ENCODE results near the gene CRYM. TPM values are rescaled to one million over a fixed set of nuclear protein-coding genes. Genes with fewer than 3 reads are reported as not detected.

Gene CRYM
- total RNA-seq, 1 experiment from 2014 or later, result not detected

DNA sequence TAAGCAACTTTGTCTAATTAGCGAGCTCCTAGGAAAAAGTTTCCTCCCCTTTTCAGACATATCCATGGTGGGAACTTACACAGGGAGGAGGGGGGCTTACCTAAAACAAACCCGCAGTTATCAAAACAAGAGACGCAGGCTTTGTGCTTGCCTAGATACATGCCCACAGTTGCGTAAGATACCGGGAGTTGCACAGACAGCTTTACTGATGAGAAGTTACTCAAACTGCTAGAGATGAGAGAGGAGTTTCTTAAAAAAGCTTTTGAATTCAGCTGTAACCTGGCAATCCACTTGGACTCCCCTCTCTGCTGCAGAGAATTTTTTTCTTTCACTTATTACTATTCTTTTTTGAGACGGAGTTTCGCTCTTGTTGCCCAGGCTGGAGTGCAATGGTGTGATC lies 59.9 kb downstream of the CRYM start:
- Histone ChIP-seq H3K4me3 (no peak overlapping the region), H3K4me1 (replicated peaks; ENCODE audit: insufficient read depth) (no peaks in the 10 kb centered on the region), H4K20me1 (ENCODE audit: insufficient read depth) (no peaks in the 10 kb centered on the region), H3K36me3 (ENCODE audit: low read depth) (no peaks in the 10 kb centered on the region), H3K27ac (no peak overlapping the region), H2AFZ (no peak overlapping the region), H3F3A (ENCODE audit: insufficient read depth, low read depth) (no peaks in the 10 kb centered on the region), H3K4me2 (no peak overlapping the region), H3K9me3 (ENCODE audit: insufficient read depth, low read depth) (no peaks in the 10 kb centered on the region), H3K27me3 (ENCODE audit: insufficient read depth, low read depth) (peaks cover 67% of the 10 kb centered on the region), H3K79me2 (ENCODE audit: low read depth) (no peaks in the 10 kb centered on the region), H3K9me2 (ENCODE audit: insufficient read depth) (no peaks in the 10 kb centered on the region)
- POLR2A ChIA-PET (ENCODE audit: unreplicated experiment), result no interaction called here
- CTCF ChIA-PET, result no interaction called here
- DNase-seq, result no peak
- TF ChIP-seq EZH2 (IDR thresholded peaks at IDR 0.05; ENCODE audit: low read depth), result no peak
- TF ChIP-seq CTCF (conservative IDR thresholded peaks at IDR 0.05), result no peak
- intact Hi-C loops (cut with micrococcal nuclease; ENCODE audit: unreplicated experiment), result no loop called here
- BruUV-seq (replicated peaks), result no TSS peak

DNA sequence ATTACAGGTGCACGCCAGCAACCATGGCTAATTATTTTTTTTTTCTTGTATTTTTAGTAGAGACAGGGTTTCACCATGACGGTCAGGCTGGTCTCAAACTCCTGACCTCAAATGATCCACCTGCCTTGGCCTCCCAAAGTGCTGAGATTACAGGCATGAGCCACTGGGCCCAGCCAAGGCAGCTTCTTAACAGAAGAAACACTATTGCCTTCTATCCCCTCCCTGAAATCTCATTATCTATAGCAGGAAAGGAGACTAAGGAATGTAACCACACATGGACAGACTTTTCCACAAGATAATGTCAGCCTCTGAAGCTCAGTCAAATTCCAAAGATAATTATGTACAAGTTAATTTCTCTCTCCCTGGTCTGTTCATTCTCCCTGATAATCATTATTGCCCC lies 61.0 kb downstream of the CRYM start:
- Histone ChIP-seq H3K27ac (no peak overlapping the region), H4K20me1 (ENCODE audit: insufficient read depth) (no peaks in the 10 kb centered on the region), H3K79me2 (ENCODE audit: low read depth) (no peaks in the 10 kb centered on the region), H3K4me3 (no peak overlapping the region), H3F3A (ENCODE audit: insufficient read depth, low read depth) (no peaks in the 10 kb centered on the region), H2AFZ (no peak overlapping the region), H3K4me1 (replicated peaks; ENCODE audit: insufficient read depth) (no peaks in the 10 kb centered on the region), H3K9me2 (ENCODE audit: insufficient read depth) (no peaks in the 10 kb centered on the region), H3K9me3 (ENCODE audit: insufficient read depth, low read depth) (no peaks in the 10 kb centered on the region), H3K4me2 (no peak overlapping the region), H3K27me3 (ENCODE audit: insufficient read depth, low read depth) (peaks cover 65% of the 10 kb centered on the region), H3K36me3 (ENCODE audit: low read depth) (no peaks in the 10 kb centered on the region)
- DNase-seq, result no peak
- BruUV-seq (replicated peaks), result no TSS peak
- intact Hi-C loops (cut with micrococcal nuclease; ENCODE audit: unreplicated experiment), result no loop called here
- CTCF ChIA-PET, result no interaction called here
- POLR2A ChIA-PET (ENCODE audit: unreplicated experiment), result no interaction called here
- no peak for TF ChIP-seq CTCF (conservative IDR thresholded peaks at IDR 0.05)
- TF ChIP-seq EZH2 (IDR thresholded peaks at IDR 0.05; ENCODE audit: low read depth), result no peak

DNA sequence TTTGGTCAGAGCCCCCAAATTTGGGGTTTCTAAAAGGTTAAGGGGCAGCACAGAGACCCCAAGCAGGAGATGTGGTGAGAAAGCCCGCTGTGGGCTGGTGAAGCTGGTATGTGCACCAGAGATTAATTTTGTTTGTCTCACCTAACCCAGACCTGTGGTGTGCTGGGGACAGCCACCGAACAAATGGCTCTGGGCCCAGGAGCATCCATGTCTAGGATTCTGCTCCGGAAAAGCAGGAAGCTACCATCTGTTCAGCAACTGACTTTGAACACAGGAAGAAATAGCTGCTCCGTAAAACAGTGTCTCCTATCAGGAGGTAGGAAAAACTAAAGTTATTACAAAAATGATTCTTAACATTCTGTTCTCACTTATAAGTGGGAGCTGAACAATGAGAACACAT lies 64.0 kb downstream of the CRYM start:
- H3K9me3 ChIP-seq (ENCODE audit: insufficient read depth, low read depth), result no peaks in the 10 kb centered on the region
- no peak for DNase-seq
- no peak overlapping the region for H3K4me2 ChIP-seq
- CTCF ChIA-PET, result no interaction called here
- H3K27me3 ChIP-seq (ENCODE audit: insufficient read depth, low read depth), result peaks cover 47% of the 10 kb centered on the region
- no peaks in the 10 kb centered on the region for H4K20me1 ChIP-seq (ENCODE audit: insufficient read depth)
- POLR2A ChIA-PET (ENCODE audit: unreplicated experiment), result no interaction called here
- H3K79me2 ChIP-seq (ENCODE audit: low read depth), result no peaks in the 10 kb centered on the region
- TF ChIP-seq EZH2 (IDR thresholded peaks at IDR 0.05; ENCODE audit: low read depth) (no peak), CTCF (conservative IDR thresholded peaks at IDR 0.05) (no peak)
- intact Hi-C loops (cut with micrococcal nuclease; ENCODE audit: unreplicated experiment), result no loop called here
- no peak overlapping the region for H2AFZ ChIP-seq
- H3K9me2 ChIP-seq (ENCODE audit: insufficient read depth), result no peaks in the 10 kb centered on the region
- no peak overlapping the region for H3K4me3 ChIP-seq
- no peak overlapping the region for H3K27ac ChIP-seq
- no TSS peak for BruUV-seq (replicated peaks)
- H3K4me1 ChIP-seq (replicated peaks; ENCODE audit: insufficient read depth), result no peaks in the 10 kb centered on the region
- H3K36me3 ChIP-seq (ENCODE audit: low read depth), result no peaks in the 10 kb centered on the region
- H3F3A ChIP-seq (ENCODE audit: insufficient read depth, low read depth), result no peaks in the 10 kb centered on the region

Measured in PC-9 (cell line).